SU-DHL-6 (cell line): Measurements from ENCODE around the gene KRIT1.

Experiments used
- H2AFZ ChIP-seq: fragments of 200-600 bp; sonication (generic); 2 replicates; pipeline ENCODE4 v1.6.1; 2014; ENCODE audit warnings: low read depth, mild to moderate bottlenecking, moderate library complexity, mixed read lengths, antibody characterized with exemption, low read length; ENCODE audit not compliant: severe bottlenecking
- H3F3A ChIP-seq: fragments of 200-600 bp; shearing (Covaris generic); 2 replicates; pipeline ENCODE4 v1.6.0; 2016; ENCODE audit warnings: antibody characterized with exemption, mild to moderate bottlenecking; ENCODE audit not compliant: insufficient read depth
- H3K27ac ChIP-seq: fragments of 200-600 bp; sonication (generic); 2 replicates; pipeline ENCODE4 v1.5.1; 2016; ENCODE audit warnings: low read depth, mild to moderate bottlenecking, low read length, moderate library complexity, mixed read lengths
- H3K27me3 ChIP-seq: fragments of 200-600 bp; sonication (generic), shearing (Covaris generic); 2 replicates; pipeline ENCODE4 v1.6.0; 2014; ENCODE audit warnings: mild to moderate bottlenecking, low read length
- H3K36me3 ChIP-seq: fragments of 200-600 bp; sonication (generic); 2 replicates; pipeline ENCODE4 v1.6.1; 2014; ENCODE audit warnings: mild to moderate bottlenecking, low read length, mixed read lengths
- H3K4me2 ChIP-seq: fragments of 300-600, 200-600 bp; shearing (Covaris generic), sonication (generic); 2 replicates; pipeline ENCODE4 v1.6.0; 2014; ENCODE audit warnings: low read length, low read depth, mild to moderate bottlenecking; ENCODE audit not compliant: poor library complexity, severe bottlenecking
- H3K4me3 ChIP-seq: fragments of 200-600 bp; sonication (generic); 2 replicates; pipeline ENCODE4 v1.5.1; 2014; ENCODE audit warnings: antibody characterized with exemption, low read length, mild to moderate bottlenecking, mixed read lengths; ENCODE audit not compliant: insufficient read depth, poor library complexity, severe bottlenecking
- H3K79me2 ChIP-seq: fragments of 200-600 bp; sonication (generic); 2 replicates; pipeline ENCODE4 v1.6.1; 2014; ENCODE audit warnings: mild to moderate bottlenecking, low read length, moderate library complexity; ENCODE audit not compliant: insufficient read depth
- H3K9ac ChIP-seq: fragments of 200-600 bp; sonication (generic); 2 replicates; pipeline ENCODE4 v1.7.0; 2014; ENCODE audit warnings: mild to moderate bottlenecking, low read length
- H3K9me2 ChIP-seq: fragments of 200-600 bp; sonication (generic); replicated peaks from 2 replicates; pipeline ENCODE4 v1.6.1; 2014; ENCODE audit warnings: low read length; ENCODE audit not compliant: insufficient read depth
- H3K9me3 ChIP-seq: fragments of 200-600 bp; sonication (generic); 2 replicates; pipeline ENCODE4 v1.6.1; 2014; ENCODE audit warnings: low read length, mixed read lengths; ENCODE audit not compliant: insufficient read depth
- H4K20me1 ChIP-seq: fragments of 200-600 bp; sonication (generic); 2 replicates; pipeline ENCODE4 v1.6.1; 2014; ENCODE audit warnings: low read depth, mild to moderate bottlenecking, antibody characterized with exemption, low read length, moderate library complexity, mixed read lengths
- CTCF ChIP-seq: fragments of 200-600 bp; sonication (generic); IDR thresholded peaks from one replicate; pipeline ENCODE4 v1.5.1; 2017; ENCODE audit warnings: antibody characterized with exemption, mild to moderate bottlenecking, low read length, moderate library complexity; ENCODE audit not compliant: insufficient read depth, poor library complexity, severe bottlenecking
- EZH2phosphoT487 ChIP-seq: fragments of 200-600 bp; sonication (generic), shearing (Covaris generic); conservative IDR thresholded peaks from 2 replicates; pipeline ENCODE4 v1.6.1; 2018; ENCODE audit warnings: mild to moderate bottlenecking, antibody characterized with exemption, low read length, moderate library complexity, mixed read lengths

KRIT1 gene

GRCh38 chr7:92276460-92276864, 30.7 kb upstream of the KRIT1 start:
- Histone ChIP-seq H3K36me3 (no peaks in the 10 kb centered on the region; the same call in 1 of the 2 replicates), H3K27ac (no peak overlapping the region), H3K4me3 (no peak overlapping the region), H3K4me2 (peak overlapping the region; percentile 28), H3K9ac (no peak overlapping the region), H2AFZ (no peak overlapping the region), H4K20me1 (no peaks in the 10 kb centered on the region; the same call in 1 of the 2 replicates), H3K27me3 (no peaks in the 10 kb centered on the region), H3K9me2 (no peaks in the 10 kb centered on the region), H3K79me2 (peaks cover 90% of the 10 kb centered on the region), H3F3A (no peaks in the 10 kb centered on the region), H3K9me3 (no peaks in the 10 kb centered on the region)
- TF ChIP-seq EZH2phosphoT487 = no peak
- TF ChIP-seq CTCF = no peak

GRCh38 chr7:92275327-92275726, 29.6 kb upstream of the KRIT1 start:
- Histone ChIP-seq H3K27me3 (no peaks in the 10 kb centered on the region), H3K9me3 (no peaks in the 10 kb centered on the region), H3K9ac (no peak overlapping the region), H3K4me3 (no peak overlapping the region), H3K27ac (no peak overlapping the region), H3F3A (no peaks in the 10 kb centered on the region), H3K36me3 (no peaks in the 10 kb centered on the region), H4K20me1 (no peaks in the 10 kb centered on the region; the same call in 1 of the 2 replicates), H3K4me2 (no peak overlapping the region), H3K9me2 (no peaks in the 10 kb centered on the region), H3K79me2 (peaks cover 90% of the 10 kb centered on the region), H2AFZ (no peak overlapping the region)
- TF ChIP-seq CTCF (no peak), EZH2phosphoT487 (no peak)

- H3K27ac ChIP-seq = no peak overlapping the region
- H3K4me3 ChIP-seq = no peak overlapping the region
- H3K79me2 ChIP-seq = peaks cover 96% of the 10 kb centered on the region
- H3K9me2 ChIP-seq = no peaks in the 10 kb centered on the region
- no peaks in the 10 kb centered on the region for H3F3A ChIP-seq
- TF ChIP-seq CTCF (no peak), EZH2phosphoT487 (no peak)
- no peak overlapping the region for H3K9ac ChIP-seq
- H3K36me3 ChIP-seq = no peaks in the 10 kb centered on the region; the same call in 1 of the 2 replicates
- H3K4me2 ChIP-seq = no peak overlapping the region
- no peaks in the 10 kb centered on the region for H3K9me3 ChIP-seq
- H3K27me3 ChIP-seq = no peaks in the 10 kb centered on the region
- no peaks in the 10 kb centered on the region; the same call in 1 of the 2 replicates for H4K20me1 ChIP-seq
- H2AFZ ChIP-seq = no peak overlapping the region
These were observed 23.2 kb upstream of the KRIT1 start for GRCh38 chr7:92268921-92269320.
